CD8-positive, alpha-beta memory T cell (primary cell): ENCODE measurements around the gene RAB24. TPM values are rescaled to one million over a fixed set of nuclear protein-coding genes. Genes with fewer than 3 reads are reported as not detected.
"Not testable (repeated sequence)": the region's sequence is repeated elsewhere in the genome, so short reads cannot be mapped to it uniquely, and the experiment has no call there.

ENCODE experiments used
- CTCF ChIA-PET: fragments of 350-600 bp; sonication (Branson Sonifier 250); formaldehyde crosslinking; loops from one replicate; lab custom pipeline; 2021; ENCODE audit warnings: antibody characterized with exemption; lab: Charles Lee
- POLR2A ChIA-PET: fragments of 350-600 bp; sonication (Branson Sonifier 250); formaldehyde crosslinking; loops from one replicate; lab custom pipeline; 2021; ENCODE audit warnings: antibody characterized with exemption; lab: Charles Lee
- DNase-seq, 5 donors: peaks; one replicate each; pipeline versions ENCODE4 v3.0.0 to v3.0.0-alpha.2; 2020 to 2022; ENCODE audit warnings: mixed read lengths in 1 of 5
- H3K27ac ChIP-seq: one replicate; pipeline ENCODE4 v1.7.0; 2013; ENCODE audit warnings: low read depth, mild to moderate bottlenecking, low read length, moderate library complexity
- H3K27me3 ChIP-seq: 2 replicates; pipeline ENCODE4 v1.7.0; 2013; ENCODE audit warnings: low read length, mild to moderate bottlenecking; ENCODE audit not compliant: insufficient read depth, poor library complexity, severe bottlenecking
- H3K36me3 ChIP-seq: 2 replicates; pipeline ENCODE4 v1.7.0; 2013; ENCODE audit warnings: mild to moderate bottlenecking, low read length, moderate library complexity; ENCODE audit not compliant: insufficient read depth
- H3K4me1 ChIP-seq: 2 replicates; pipeline ENCODE4 v1.7.0; 2013; ENCODE audit warnings: mild to moderate bottlenecking, low read length, moderate library complexity; ENCODE audit not compliant: insufficient read depth
- H3K4me3 ChIP-seq: 2 replicates; pipeline ENCODE4 v1.7.0; 2013; ENCODE audit warnings: mild to moderate bottlenecking, low read length
- H3K9me3 ChIP-seq: 2 replicates; pipeline ENCODE4 v1.7.0; 2013; ENCODE audit warnings: mild to moderate bottlenecking, low read length
- H3K27ac Mint-ChIP-seq, 8 donors: one replicate each; pipeline ENCODE4 v1.8.0; 2020 to 2021; ENCODE audit warnings: mixed read lengths in 8 of 8, mild to moderate bottlenecking in 6 of 8, inconsistent platforms in 3 of 8, moderate library complexity in 3 of 8
- H3K27me3 Mint-ChIP-seq, 2 donors: one replicate each; pipeline ENCODE4 v1.8.0; 2020 to 2021; ENCODE audit warnings: mixed read lengths in 2 of 2, mild to moderate bottlenecking in 1 of 2, moderate library complexity in 1 of 2
- H3K36me3 Mint-ChIP-seq, 3 donors: one replicate each; pipeline ENCODE4 v1.8.0; 2020 to 2021; ENCODE audit warnings: mixed read lengths in 3 of 3, inconsistent platforms in 1 of 3, mild to moderate bottlenecking in 1 of 3
- H3K4me1 Mint-ChIP-seq, 3 donors: one replicate each; pipeline ENCODE4 v1.8.0; 2020 to 2021; ENCODE audit warnings: mixed read lengths in 3 of 3, inconsistent platforms in 1 of 3, mild to moderate bottlenecking in 1 of 3
- H3K4me3 Mint-ChIP-seq, 7 donors: one replicate each; pipeline ENCODE4 v1.8.0; 2020 to 2021; ENCODE audit warnings: mixed read lengths in 7 of 7, mild to moderate bottlenecking in 6 of 7, moderate library complexity in 4 of 7, inconsistent platforms in 2 of 7
- H3K9me3 Mint-ChIP-seq, 5 donors: one replicate each; pipeline ENCODE4 v1.8.0; 2020 to 2022; ENCODE audit warnings: mixed read lengths in 5 of 5, mild to moderate bottlenecking in 3 of 5, moderate library complexity in 2 of 5, inconsistent platforms in 1 of 5
- polyA plus RNA-seq: library from polyadenylated mRNA; unstranded; fragments of 300-500 nt; fragmentation: Illumina TruSeq; gene quantifications from one replicate; pipeline ENCODE4 v1.2.3, GENCODE V29; 2021
- total RNA-seq, 2 experiments: library from RNA; stranded (reverse); gene quantifications; one replicate each; pipeline ENCODE4 v1.2.3, GENCODE V29; 2021

Gene RAB24
- total and polyA plus RNA-seq, 3 experiments from 2014 or later = 22.9 to 28.3 (median 26.1) TPM

GRCh38 chr5:177347699-177348098 is 44.2 kb upstream of the RAB24 start:
- Histone ChIP-seq H3K9me3 (no peaks in the 10 kb centered on the region), H3K4me3 (no peak overlapping the region), H3K27me3 (no peaks in the 10 kb centered on the region), H3K27ac (no peak overlapping the region), H3K4me1 (peaks cover 40% of the 10 kb centered on the region), H3K36me3 (peaks cover 17% of the 10 kb centered on the region)
- Mint-ChIP-seq H3K4me1 (peaks cover 51 to 69% (median 61%) of the 10 kb centered on the region in 3 donors), H3K4me3 (peak overlapping the region in 3 of 7 donors; percentile 5 to 76 (median 24)), H3K9me3 (no peaks in the 10 kb centered on the region), H3K27ac (peak overlapping the region in 3 of 8 donors; percentile 3 to 55 (median 26)), H3K36me3 (peaks cover 0 to 60% (median 0%) of the 10 kb centered on the region in 3 donors), H3K27me3 (no peaks in the 10 kb centered on the region)
- ChIA-PET CTCF (no interaction called here), POLR2A (no interaction called here)
- DNase-seq = no peak

GRCh38 chr5:177346820-177347219 is 43.3 kb upstream of the RAB24 start:
- no peak overlapping the region for H3K27ac ChIP-seq
- peaks cover 35% of the 10 kb centered on the region for H3K4me1 ChIP-seq
- no peak for DNase-seq
- H3K36me3 Mint-ChIP-seq = peaks cover 0 to 64% (median under 1%) of the 10 kb centered on the region in 3 donors
- no peaks in the 10 kb centered on the region for H3K9me3 ChIP-seq
- no peaks in the 10 kb centered on the region for H3K9me3 Mint-ChIP-seq
- CTCF ChIA-PET = interaction anchor here (0.8 to 3.4 kb wide), 4 partner anchors 24 to 154 kb away, joined by 3 to 13 read pairs (median 4); no protein-coding TSS in a partner anchor
- no peak overlapping the region for H3K4me3 ChIP-seq
- POLR2A ChIA-PET = interaction anchor here (0.6 kb wide), 1 partner anchor 37 kb away, joined by 3 read pairs; no protein-coding TSS in a partner anchor
- H3K27me3 ChIP-seq = no peaks in the 10 kb centered on the region
- peak overlapping the region in 6 of 8 donors; percentile 22 to 69 (median 46) for H3K27ac Mint-ChIP-seq
- H3K36me3 ChIP-seq = peaks cover 17% of the 10 kb centered on the region
- peak overlapping the region in 4 of 7 donors; percentile 5 to 76 (median 18) for H3K4me3 Mint-ChIP-seq
- H3K27me3 Mint-ChIP-seq = no peaks in the 10 kb centered on the region
- peaks cover 49 to 67% (median 58%) of the 10 kb centered on the region in 3 donors for H3K4me1 Mint-ChIP-seq

- Mint-ChIP-seq H3K9me3 (no peaks in the 10 kb centered on the region), H3K27me3 (no peaks in the 10 kb centered on the region), H3K27ac (peak overlapping the region in 1 of 8 donors; percentile 21), H3K4me1 (peaks cover 40 to 55% (median 50%) of the 10 kb centered on the region in 3 donors), H3K36me3 (peaks cover 3 to 59% (median 10%) of the 10 kb centered on the region in 3 donors), H3K4me3 (no peak overlapping the region)
- Histone ChIP-seq H3K4me3 (no peak overlapping the region), H3K4me1 (peaks cover 22% of the 10 kb centered on the region), H3K36me3 (peaks cover 14% of the 10 kb centered on the region), H3K27me3 (no peaks in the 10 kb centered on the region), H3K27ac (no peak overlapping the region), H3K9me3 (no peaks in the 10 kb centered on the region)
- DNase-seq = no peak
- CTCF ChIA-PET = interaction anchor here (3.4 kb wide), 1 partner anchor 26 kb away, joined by 13 read pairs; no protein-coding TSS in a partner anchor
- POLR2A ChIA-PET = interaction anchor here (0.7 kb wide), 1 partner anchor 255 kb away, joined by 3 read pairs; no protein-coding TSS in a partner anchor
Observed at GRCh38 chr5:177344891-177345290, 41.4 kb upstream of the RAB24 start.

- Histone ChIP-seq H3K9me3 (no peaks in the 10 kb centered on the region), H3K27ac (no peak overlapping the region), H3K4me1 (peaks cover 22% of the 10 kb centered on the region), H3K4me3 (no peak overlapping the region), H3K36me3 (peaks cover 13% of the 10 kb centered on the region), H3K27me3 (no peaks in the 10 kb centered on the region)
- H3K27ac Mint-ChIP-seq = peak overlapping the region in 2 of 8 donors; percentile 0 to 74
- peak overlapping the region in 1 of 7 donors; percentile 27 for H3K4me3 Mint-ChIP-seq
- CTCF ChIA-PET = interaction anchor here (0.7 to 3.4 kb wide), 2 partner anchors 25 to 27 kb away, joined by 3 to 13 read pairs; no protein-coding TSS in a partner anchor
- peaks cover 10 to 59% (median 16%) of the 10 kb centered on the region in 3 donors for H3K36me3 Mint-ChIP-seq
- DNase-seq = no peak
- peaks cover 38 to 55% (median 46%) of the 10 kb centered on the region in 3 donors for H3K4me1 Mint-ChIP-seq
- POLR2A ChIA-PET = interaction anchor here (0.5 kb wide), 1 partner anchor 71 kb away, joined by 3 read pairs; no protein-coding TSS in a partner anchor
- no peaks in the 10 kb centered on the region for H3K27me3 Mint-ChIP-seq
- H3K9me3 Mint-ChIP-seq = no peaks in the 10 kb centered on the region
Observed at GRCh38 chr5:177343777-177344176, 40.3 kb upstream of the RAB24 start.

- Histone ChIP-seq H3K4me1 (peaks cover 21% of the 10 kb centered on the region), H3K36me3 (peaks cover 20% of the 10 kb centered on the region)
- H3K9me3 Mint-ChIP-seq, H3K27ac Mint-ChIP-seq, H3K4me3 ChIP-seq, CTCF ChIA-PET, DNase-seq, H3K27me3 Mint-ChIP-seq, H3K9me3 ChIP-seq, H3K27ac ChIP-seq, H3K4me3 Mint-ChIP-seq, H3K27me3 ChIP-seq: not testable (repeated sequence)
- POLR2A ChIA-PET = interaction anchor here (0.6 to 0.8 kb wide), 2 partner anchors 66 to 197 kb away, joined by 3 to 4 read pairs; partner anchors contain the start of gene F12
- Mint-ChIP-seq H3K4me1 (peaks cover 38 to 56% (median 46%) of the 10 kb centered on the region in 3 donors), H3K36me3 (peaks cover 10 to 65% (median 16%) of the 10 kb centered on the region in 3 donors)
Observed at GRCh38 chr5:177343000-177343399, 39.5 kb upstream of the RAB24 start.

- CTCF ChIA-PET = interaction anchor here (1.1 kb wide), 1 partner anchor 52 kb away, joined by 4 read pairs; no protein-coding TSS in a partner anchor
- H3K27ac Mint-ChIP-seq = peak overlapping the region; percentile 41 to 91 (median 76)
Observed at GRCh38 chr5:177339107-177339638, 35.7 kb upstream of the RAB24 start.

GRCh38 chr5:177338251-177339106 is 35.0 kb upstream of the RAB24 start:
- Mint-ChIP-seq H3K27ac (peak overlapping the region in 4 of 8 donors; percentile 12 to 60 (median 37)), H3K9me3 (no peaks in the 10 kb centered on the region), H3K27me3 (no peaks in the 10 kb centered on the region), H3K36me3 (peaks cover 14 to 79% (median 30%) of the 10 kb centered on the region in 3 donors), H3K4me1 (peaks cover 22 to 23% (median 23%) of the 10 kb centered on the region in 3 donors), H3K4me3 (no peak overlapping the region)
- Histone ChIP-seq H3K36me3 (peaks cover 61% of the 10 kb centered on the region), H3K27ac (no peak overlapping the region), H3K4me1 (peaks cover 12% of the 10 kb centered on the region), H3K9me3 (no peaks in the 10 kb centered on the region), H3K27me3 (no peaks in the 10 kb centered on the region), H3K4me3 (no peak overlapping the region)
- ChIA-PET POLR2A (no interaction called here), CTCF (interaction anchor here (1.1 kb wide), 1 partner anchor 52 kb away, joined by 4 read pairs; no protein-coding TSS in a partner anchor)
- DNase-seq = no peak

More at GRCh38 chr5:177339107-177339638, 35.7 kb upstream of the RAB24 start:
- H3K9me3 ChIP-seq = no peaks in the 10 kb centered on the region
- H3K27me3 ChIP-seq = no peaks in the 10 kb centered on the region
- H3K4me3 ChIP-seq = no peak overlapping the region
- H3K36me3 ChIP-seq = peaks cover 54% of the 10 kb centered on the region
- POLR2A ChIA-PET = no interaction called here
- Mint-ChIP-seq H3K4me1 (peaks cover 25 to 27% (median 26%) of the 10 kb centered on the region in 3 donors), H3K27me3 (no peaks in the 10 kb centered on the region), H3K36me3 (peaks cover 10 to 75% (median 25%) of the 10 kb centered on the region in 3 donors), H3K4me3 (peak overlapping the region in 3 of 7 donors; percentile 27 to 68 (median 49)), H3K9me3 (no peaks in the 10 kb centered on the region)
- no peak for DNase-seq
- no peak overlapping the region for H3K27ac ChIP-seq
- H3K4me1 ChIP-seq = peaks cover 12% of the 10 kb centered on the region
